Fibroblast of peridontal ligament (primary cell): ENCODE measurements around the gene ADCY5.

Experiments used
- DNase-seq: peaks from one replicate; pipeline ENCODE4 v3.0.0-alpha.2; 2010; ENCODE audit errors: extremely low read depth

The ADCY5 gene

DNA sequence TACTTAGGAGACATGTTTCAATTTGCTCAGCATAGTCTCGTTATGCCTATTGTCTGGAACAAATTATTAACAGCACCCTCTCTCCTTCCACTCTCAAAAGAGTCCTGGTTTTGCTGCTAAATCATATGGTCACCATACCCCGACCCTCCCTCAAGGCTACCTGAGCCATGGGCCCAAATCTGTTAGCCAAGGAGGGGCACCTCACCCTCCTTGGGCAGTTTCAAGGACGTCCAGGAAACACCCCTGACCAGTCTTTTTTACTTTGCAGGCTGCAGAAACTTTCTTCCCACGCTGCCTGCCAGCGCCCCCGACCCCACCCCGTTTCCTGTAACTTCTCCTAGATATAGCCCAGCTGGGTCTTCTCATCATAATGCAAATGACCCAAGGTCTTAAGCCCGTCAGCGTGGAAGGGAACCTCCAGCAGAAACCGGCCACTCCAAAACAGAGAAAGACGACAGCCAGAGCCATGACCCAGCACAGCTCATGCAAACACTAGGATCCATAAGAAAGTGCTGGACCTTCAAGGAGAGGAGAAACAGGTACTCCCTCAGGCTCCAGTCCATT lies 62.3 kb downstream of the ADCY5 start:
- DNase-seq = no peak

DNA sequence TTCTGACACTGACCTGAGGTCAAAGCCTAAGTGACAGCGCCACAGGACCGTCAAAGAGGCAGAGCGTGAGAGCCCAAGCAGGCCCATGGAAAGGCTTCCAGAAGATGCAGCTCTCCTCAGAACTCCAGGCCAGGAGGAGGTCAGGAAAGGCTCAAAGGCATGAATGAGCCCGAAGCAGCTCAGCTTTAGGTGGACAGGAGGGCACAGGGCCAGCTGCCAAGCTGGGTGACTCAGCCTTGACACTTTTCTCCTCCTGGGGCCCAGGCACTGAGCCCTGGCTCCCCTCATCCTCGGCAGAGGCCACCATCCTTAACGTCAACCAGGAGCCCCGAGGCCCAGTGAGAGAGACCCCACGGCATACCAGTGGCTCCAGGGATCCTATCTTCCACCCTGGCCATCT lies 62.9 kb downstream of the ADCY5 start:
- no peak for DNase-seq

DNA sequence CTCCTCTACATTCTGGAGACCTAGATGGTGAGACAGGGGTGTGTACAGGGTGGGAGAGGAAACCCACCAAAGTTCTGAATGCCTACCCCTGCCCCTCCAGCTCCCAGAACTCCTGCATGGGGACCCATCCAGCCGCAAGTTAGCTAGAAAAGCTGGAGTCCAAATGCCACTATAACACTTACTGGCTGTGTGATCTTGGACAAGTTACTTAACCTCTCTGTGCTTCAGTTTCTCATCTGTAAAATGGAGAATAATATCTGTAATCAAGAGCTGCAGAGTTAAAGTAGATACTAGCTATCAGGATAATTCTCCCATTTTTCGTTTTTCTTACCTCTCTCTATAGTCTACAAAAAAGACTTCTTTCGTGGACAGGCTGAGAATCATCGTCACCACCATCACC lies 63.4 kb downstream of the ADCY5 start:
- no peak for DNase-seq

GRCh38 chr3:123385001-123385401 lies 63.9 kb downstream of the ADCY5 start:
- no peak for DNase-seq

GRCh38 chr3:123384256-123384655 lies 64.6 kb downstream of the ADCY5 start:
- DNase-seq = no peak

DNA sequence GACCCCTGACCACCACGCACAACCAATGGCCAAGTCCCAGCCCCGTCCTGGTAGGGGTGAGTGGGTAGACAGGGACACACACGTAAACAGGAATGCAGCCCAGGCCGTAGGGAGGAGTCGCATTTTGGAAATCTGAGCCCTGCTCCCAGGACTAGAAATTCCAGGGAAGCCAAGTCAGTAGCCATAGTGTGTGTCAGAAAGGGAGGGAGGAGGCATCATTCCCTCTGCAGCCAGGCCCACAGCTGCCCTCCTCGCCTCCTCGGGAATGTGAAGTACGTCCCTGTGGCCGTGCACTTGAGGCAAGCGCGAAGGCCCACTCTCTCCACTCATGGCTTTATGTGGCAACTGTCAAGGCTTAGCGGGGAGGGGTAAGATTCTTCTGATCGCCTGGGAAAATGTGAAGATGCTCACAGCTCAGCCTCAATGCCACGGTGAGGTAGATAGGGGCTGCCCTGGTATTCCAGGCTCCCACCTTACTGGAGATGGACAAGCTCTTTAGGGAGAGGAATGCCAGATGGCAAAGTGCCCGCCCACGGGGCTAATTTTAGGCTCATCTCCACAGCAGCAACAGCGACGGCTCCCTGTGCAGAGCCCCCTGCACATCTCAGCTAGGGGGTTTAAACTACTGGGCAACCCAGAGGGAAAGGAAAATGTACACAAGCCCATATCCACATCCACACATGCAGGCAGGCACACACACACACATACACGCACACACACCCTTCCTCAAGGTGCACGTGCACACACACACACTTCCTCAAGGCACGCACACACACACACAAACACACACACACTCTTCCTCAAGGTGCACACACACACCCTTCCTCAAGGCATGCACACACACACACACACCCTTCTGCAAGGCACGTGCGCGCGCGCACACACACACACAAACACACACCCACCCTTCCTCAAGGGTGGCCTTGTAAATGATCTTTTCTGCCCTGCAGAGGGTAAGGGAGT lies 65.5 kb downstream of the ADCY5 start:
- peak; percentile 6 for DNase-seq

DNA sequence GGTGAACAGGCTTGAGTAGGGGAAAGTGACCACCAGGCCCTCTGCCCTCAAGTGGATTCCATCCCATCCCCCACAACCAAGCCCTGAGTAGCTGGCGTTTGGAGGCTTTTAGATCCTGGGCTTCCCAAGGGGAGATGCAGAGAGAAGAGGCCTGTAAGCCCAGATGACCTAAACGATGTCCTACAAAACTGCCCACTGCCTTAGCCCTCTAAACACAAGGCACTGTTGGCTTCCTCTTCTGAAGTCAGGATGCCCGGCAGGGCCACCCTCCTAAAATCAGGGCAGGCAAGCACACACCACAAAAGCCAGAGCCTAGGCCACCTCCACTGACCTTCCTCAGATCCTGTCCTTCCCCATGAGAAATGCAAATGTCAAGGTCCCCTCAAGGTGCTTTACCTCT lies 68.6 kb downstream of the ADCY5 start:
- no peak for DNase-seq

- no peak for DNase-seq
These were observed 69.7 kb downstream of the ADCY5 start for GRCh38 chr3:123379041-123379830.

GRCh38 chr3:123378409-123378915 lies 70.4 kb downstream of the ADCY5 start:
- no peak for DNase-seq

- no peak for DNase-seq
These were observed 71.6 kb downstream of the ADCY5 start for GRCh38 chr3:123377243-123377740.

GRCh38 chr3:123376451-123377242 lies 72.2 kb downstream of the ADCY5 start:
- no peak for DNase-seq

- DNase-seq = no peak
These were observed 73.6 kb downstream of the ADCY5 start for GRCh38 chr3:123375014-123375940.

GRCh38 chr3:123374016-123374415 lies 74.9 kb downstream of the ADCY5 start:
- DNase-seq = no peak

- DNase-seq = no peak
These were observed 75.4 kb downstream of the ADCY5 start for GRCh38 chr3:123373474-123373987.

DNA sequence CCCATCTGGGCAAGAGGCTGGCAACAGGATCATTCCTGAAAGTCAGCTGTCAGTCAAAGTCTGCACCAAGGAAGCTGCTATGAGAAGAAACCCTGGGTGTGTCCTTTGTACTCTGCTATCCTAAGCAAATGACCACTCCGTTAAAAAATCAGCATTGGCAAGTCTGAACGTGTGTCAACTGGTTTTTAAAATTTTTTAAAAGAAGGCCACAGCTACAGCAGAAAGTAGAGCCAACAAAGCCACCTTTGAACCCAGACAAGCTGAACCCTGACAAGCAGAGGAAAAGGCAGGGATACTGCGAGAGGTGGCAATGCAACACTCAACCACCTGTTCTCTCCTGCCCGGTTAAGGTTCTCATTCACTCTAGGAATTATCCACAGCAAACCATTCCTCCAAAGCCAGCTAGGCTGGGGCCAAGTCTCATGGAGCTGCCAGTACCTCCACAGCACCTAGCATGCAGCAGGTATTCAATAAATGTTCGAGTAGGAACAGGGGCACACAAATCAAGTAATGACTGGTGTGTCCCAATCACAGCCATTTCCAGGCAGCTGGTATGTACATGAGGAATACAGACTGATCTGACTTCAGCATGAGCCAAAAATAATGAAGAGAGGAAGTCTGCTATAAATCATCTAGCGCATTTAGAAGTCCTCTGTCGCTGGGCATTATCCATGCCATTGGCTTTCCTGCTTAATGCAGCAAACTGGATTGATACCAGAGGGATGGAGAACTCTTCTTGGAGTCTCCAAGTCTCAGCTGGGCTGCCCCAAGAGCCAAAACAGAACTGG lies 76.0 kb downstream of the ADCY5 start:
- DNase-seq = no peak

- no peak for DNase-seq
These were observed 76.8 kb downstream of the ADCY5 start for GRCh38 chr3:123371859-123372685.

DNA sequence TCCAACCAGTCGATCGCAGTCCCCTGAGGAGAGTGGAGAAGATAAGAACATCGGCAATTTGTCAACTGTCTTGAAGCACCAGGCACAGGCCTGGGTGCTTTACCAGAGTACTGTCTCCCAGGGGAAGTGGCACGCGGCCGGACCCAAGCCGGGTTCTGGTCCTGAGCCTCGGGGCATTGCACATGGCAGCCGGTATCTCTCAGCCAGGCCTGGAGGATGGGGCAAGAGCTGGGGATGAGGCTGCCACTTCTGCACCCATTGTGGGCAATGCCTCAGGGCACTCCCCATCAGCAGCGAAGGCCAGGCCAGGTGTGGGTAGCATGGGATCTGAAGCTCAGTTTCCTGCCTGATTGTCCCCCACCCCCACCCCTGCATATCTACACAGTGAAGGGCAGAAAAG lies 77.5 kb downstream of the ADCY5 start:
- DNase-seq = no peak

DNA sequence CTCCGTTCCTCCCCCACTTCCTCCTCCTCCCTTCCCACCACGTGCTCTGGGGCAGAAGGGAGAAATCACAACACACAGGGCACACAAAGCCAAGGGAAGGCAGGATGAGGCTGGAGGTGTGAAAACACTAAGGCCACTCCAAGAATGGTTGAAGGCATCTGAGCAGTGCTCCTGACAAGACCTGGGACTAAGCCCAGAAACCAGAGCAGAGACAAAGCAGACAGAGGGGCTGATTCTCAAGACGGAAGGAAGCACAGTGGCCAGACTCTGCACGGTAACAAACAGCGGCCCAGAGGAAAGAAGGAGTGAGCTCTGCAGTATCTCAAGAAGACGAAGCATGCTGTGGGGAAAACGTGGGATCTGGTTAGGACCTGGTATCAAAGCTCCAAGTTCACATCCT lies 78.1 kb downstream of the ADCY5 start:
- no peak for DNase-seq
